ENCODE measurements around the gene EPHX1. TPM values are rescaled to one million over a fixed set of nuclear protein-coding genes. Genes with fewer than 3 reads are reported as not detected.
"Not testable (repeated sequence)": the region's sequence is repeated elsewhere in the genome, so short reads cannot be mapped to it uniquely, and the experiment has no call there.

EPHX1 gene
- total and polyA plus RNA-seq, 2 of the 8 experiments (the other 6 are each of a cell fraction or from before 2014, with no cell fraction given) = 45.3 to 79.1 TPM

DNA sequence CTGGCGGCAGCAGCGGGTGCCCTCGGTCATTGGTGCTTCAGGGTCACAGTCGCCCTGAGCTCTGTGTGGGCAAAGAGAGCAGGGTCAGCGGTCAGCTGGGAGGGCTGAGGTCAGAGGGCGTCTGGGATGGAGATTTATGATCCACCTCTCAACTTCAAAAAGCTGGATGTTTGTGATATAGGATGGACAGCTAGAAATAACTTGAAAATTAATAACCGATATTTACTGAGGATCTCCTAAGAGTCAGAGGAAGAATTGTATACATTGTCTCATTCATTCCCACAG lies 77.0 kb downstream of the EPHX1 start (continued):
- TF ChIP-seq TAF7 (optimal IDR thresholded peaks at IDR 0.05; ENCODE audit: borderline replicate concordance, low read depth, low read length) = no peak
- no peak for TF ChIP-seq NRF1 (IDR thresholded peaks at IDR 0.05; ENCODE audit: low read depth, low read length)

DNA sequence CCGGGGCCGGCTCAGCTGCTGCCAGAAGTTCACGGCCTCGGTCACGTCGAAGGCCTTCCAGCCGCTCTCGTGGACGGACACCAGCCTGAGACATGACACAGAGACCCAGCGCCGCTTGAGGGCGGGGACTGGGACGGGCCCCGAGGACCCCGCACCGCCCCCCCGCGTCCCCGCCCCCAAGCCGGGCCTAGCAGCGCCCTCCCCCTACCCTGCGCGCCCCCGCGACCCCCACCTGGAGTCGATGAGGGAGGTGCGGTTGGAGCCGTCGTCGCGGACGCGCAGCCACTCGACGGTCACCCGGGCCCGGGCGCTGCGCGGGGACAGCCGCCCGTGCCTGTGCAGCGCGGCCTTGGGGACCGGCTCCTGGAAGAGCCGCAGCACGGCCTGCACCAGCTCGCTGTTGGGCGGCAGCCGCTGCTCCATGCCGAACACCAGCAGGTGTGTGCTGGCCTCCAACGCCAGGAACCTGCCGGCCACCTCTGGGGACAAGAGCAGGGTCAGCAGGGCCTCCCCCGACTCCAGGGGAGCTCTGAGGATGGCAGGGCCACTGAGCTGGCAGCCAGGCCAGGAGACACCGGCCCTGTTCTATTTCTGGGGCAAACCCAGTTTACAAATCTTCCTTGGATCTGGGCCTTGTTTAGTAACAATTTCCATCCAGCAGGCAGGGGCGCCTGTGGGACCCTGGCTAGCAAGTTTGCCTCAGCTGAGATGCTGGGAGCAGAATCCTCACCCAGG lies 77.8 kb downstream of the EPHX1 start:
- H3K18ac ChIP-seq (ENCODE audit: extremely low read depth, low read length) = peak overlapping the region; percentile 32; the same call in 1 of the 2 replicates
- not testable (repeated sequence) for DNase-seq (ENCODE audit: low read depth in 1 of 2, low spot score in 2 of 2); H3K79me2 ChIP-seq (ENCODE audit: control insufficient read depth in 1 of 2, insufficient read depth in 2 of 2, low read length in 2 of 2); H4K5ac ChIP-seq (ENCODE audit: insufficient read length, low read depth, low read length); H3K23ac ChIP-seq (ENCODE audit: insufficient read length); H2AFZ ChIP-seq (ENCODE audit: low read length); H2BK120ac ChIP-seq (replicated peaks; ENCODE audit: low read depth, low read length); H2BK5ac ChIP-seq (ENCODE audit: low read depth, low read length); H3K9me3 ChIP-seq (ENCODE audit: insufficient read depth in 2 of 2, low read depth in 1 of 2, low read length in 1 of 2); H4K20me1 ChIP-seq (replicated peaks in 1 of 2; ENCODE audit: control insufficient read depth in 1 of 2, insufficient read depth in 2 of 2, low read length in 2 of 2); H3K56ac ChIP-seq (replicated peaks; ENCODE audit: insufficient read length, low read depth, low read length); H3K4ac ChIP-seq (replicated peaks; ENCODE audit: insufficient read length, low read depth, low read length); H3K36me3 ChIP-seq (ENCODE audit: control insufficient read depth in 2 of 4, insufficient read depth in 4 of 4, low read length in 3 of 4); H3K27ac ChIP-seq (ENCODE audit: low read depth, low read length); H3K9ac ChIP-seq (replicated peaks in 1 of 4; ENCODE audit: extremely low read depth in 1 of 4, low read depth in 3 of 4, low read length in 3 of 4); FAIRE-seq; H2BK15ac ChIP-seq (ENCODE audit: low read length); H2AK5ac ChIP-seq (ENCODE audit: low read depth, low read length); H4K91ac ChIP-seq (replicated peaks; ENCODE audit: insufficient read length, low read length); H3K14ac ChIP-seq (ENCODE audit: insufficient read length); H2BK20ac ChIP-seq (ENCODE audit: low read length); H2BK12ac ChIP-seq (ENCODE audit: low read depth, low read length); H3K23me2 ChIP-seq (ENCODE audit: low read depth, low read length); H3K79me1 ChIP-seq (ENCODE audit: low read depth, low read length)
- peak overlapping the region; percentile 27 to 50 for H3K4me2 ChIP-seq (ENCODE audit: insufficient read depth in 1 of 2, low read depth in 2 of 2, low read length in 2 of 2)
- H3K4me1 ChIP-seq (replicated peaks in 1 of 4; ENCODE audit: control insufficient read depth in 3 of 4, insufficient read depth in 4 of 4, low read length in 3 of 4) = peaks cover 10 to 34% (median 22%) of the 10 kb centered on the region in 4 experiments
- 16% methylated on average over 8 of the region's 56 CpGs; no CpG with 5 or more reads in 1 of the 2 experiments for WGBS, 2 experiments (ENCODE audit: extremely low coverage in 1 of 2, insufficient coverage in 1 of 2, insufficient read length in 1 of 2, insufficient replicate concordance in 2 of 2, low coverage in 1 of 2, low lambda C conversion rate in 2 of 2, missing lambda C conversion rate in 1 of 2)
- peaks cover 0 to 24% (median 11%) of the 10 kb centered on the region in 4 experiments; a peak in 5 of 7 replicates for H3K27me3 ChIP-seq (replicated peaks in 1 of 4; ENCODE audit: control insufficient read depth in 3 of 4, extremely low read depth in 1 of 4, insufficient read depth in 3 of 4, low read length in 3 of 4)
- H4K8ac ChIP-seq (ENCODE audit: extremely low read depth, insufficient read depth, low read length) = peak overlapping the region; percentile 63; the same call in 1 of the 2 replicates
- ChIA-PET POLR2A (ENCODE audit: partially characterized antibody) (interaction anchor here (0.6 to 2.8 kb wide), 4 partner anchors 9 to 31 kb away, joined by 4 to 9 read pairs (median 8); no protein-coding TSS in a partner anchor), CTCF (ENCODE audit: partially characterized antibody) (interaction anchor here (1.9 to 21.3 kb wide), 5 partner anchors 10 to 412 kb away, joined by 6 to 406 read pairs (median 10); no protein-coding TSS in a partner anchor)
- peak overlapping the region in 1 of 4 experiments; percentile 41; a peak in 1 of 8 replicates for H3K4me3 ChIP-seq (ENCODE audit: extremely low read depth in 1 of 4, insufficient read depth in 2 of 4, low read depth in 3 of 4, low read length in 4 of 4)
